Ramos (cell line): ENCODE data around the gene AMPD3.

Experiments
- in situ Hi-C: fragments of 300-500 bp; cut with MboI; formaldehyde crosslinking; loops from one replicate; pipeline ENCODE4 v1.14.3; 2022; ENCODE audit warnings: low sequenced_read_pairs; ENCODE audit not compliant: unreplicated experiment

Gene AMPD3

DNA sequence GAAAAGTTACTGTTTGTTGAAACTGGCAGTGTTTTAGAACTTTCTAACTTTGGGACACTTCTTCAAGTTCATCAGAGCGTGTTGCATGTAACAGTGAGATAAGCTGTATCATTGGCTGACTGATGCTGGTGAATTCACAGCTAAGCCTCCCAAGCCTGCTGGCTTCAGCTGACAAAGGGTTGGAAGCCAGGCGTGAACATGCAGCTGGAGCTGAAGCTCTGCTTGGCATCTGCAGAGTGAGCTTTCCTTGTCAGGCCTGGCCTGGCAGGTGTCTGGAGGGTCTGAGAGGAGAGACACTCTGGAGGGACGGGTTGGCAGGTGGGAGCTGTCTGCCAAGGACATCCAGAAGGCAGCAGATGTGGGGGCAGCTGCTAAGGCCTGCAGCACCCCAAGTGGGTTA is 1.5 kb downstream of the AMPD3 start:
- in situ Hi-C loops, result loop anchor here (25.0 kb wide), 2 partner anchors 844 to 1769 kb away; partner anchors contain the start of genes RPL27A and TRIM66

DNA sequence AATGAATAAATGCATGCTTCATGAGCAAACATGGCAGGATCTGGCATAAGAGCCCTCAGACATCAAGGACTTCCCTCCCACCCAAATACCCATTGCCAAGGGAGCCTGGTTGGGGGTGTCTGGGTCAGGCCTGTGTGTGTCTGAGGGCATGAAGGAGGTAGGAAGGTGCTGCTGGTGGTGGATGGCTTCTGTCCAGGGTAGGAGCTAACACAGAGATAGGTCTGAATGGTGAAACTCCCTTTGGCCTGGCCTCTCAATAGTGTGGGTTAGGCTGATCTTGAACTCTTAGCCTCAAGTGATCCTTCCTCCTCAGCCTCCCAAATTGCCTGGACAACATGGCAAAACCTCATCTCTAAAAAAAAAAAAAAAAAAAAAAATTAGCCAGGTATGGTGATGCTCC is 2.8 kb downstream of the AMPD3 start:
- in situ Hi-C loops, result loop anchor here (25.0 kb wide), 2 partner anchors 846 to 1771 kb away; partner anchors contain the start of genes RPL27A and TRIM66

DNA sequence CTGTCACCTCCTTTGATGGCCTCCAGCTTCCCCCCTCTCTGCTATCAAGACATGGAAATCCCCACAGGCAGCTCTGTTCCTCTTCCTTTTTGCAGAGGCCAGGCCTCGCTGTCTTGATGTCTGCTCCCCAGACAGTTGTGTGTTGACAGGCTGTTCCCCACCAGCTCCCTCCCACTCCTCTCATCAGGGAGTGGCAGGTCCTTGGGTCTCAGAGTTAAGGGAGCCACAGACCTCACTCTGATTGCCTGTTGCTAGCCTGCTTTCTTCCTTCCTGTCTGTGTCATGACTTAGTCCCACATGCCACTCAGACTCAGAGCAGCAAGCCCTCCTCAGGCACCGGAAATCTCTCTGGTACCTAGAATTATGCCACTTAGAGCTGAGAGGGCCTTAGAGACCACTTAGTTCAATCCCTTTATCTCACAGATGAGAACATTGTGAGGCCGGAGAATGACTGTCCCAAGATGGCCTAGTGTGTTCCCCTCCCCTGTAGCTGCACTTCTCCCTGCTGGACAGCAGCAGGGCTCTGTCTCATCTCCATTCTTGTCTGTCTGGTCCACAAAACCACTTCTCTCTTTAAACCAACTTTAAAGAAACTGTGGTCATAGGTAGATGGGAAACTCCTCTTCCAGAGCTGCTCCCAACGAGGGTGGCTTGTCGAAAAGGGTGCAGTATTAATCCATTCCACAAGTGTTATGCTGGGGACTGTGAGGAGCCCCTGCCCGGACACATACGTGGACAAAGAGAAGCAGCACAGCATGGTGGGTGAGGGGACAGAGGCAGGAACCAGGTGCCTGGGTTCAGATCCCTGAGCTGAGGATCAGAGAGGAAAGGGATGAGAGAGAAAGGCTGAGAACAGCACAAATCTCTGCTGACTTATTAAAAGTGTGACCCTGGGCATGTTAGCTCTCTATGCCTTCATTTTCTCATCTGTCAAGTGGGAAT is 4.2 kb downstream of the AMPD3 start:
- in situ Hi-C loops, result loop anchor here (25.0 kb wide), 2 partner anchors 847 to 1772 kb away; partner anchors contain the start of genes RPL27A and TRIM66

DNA sequence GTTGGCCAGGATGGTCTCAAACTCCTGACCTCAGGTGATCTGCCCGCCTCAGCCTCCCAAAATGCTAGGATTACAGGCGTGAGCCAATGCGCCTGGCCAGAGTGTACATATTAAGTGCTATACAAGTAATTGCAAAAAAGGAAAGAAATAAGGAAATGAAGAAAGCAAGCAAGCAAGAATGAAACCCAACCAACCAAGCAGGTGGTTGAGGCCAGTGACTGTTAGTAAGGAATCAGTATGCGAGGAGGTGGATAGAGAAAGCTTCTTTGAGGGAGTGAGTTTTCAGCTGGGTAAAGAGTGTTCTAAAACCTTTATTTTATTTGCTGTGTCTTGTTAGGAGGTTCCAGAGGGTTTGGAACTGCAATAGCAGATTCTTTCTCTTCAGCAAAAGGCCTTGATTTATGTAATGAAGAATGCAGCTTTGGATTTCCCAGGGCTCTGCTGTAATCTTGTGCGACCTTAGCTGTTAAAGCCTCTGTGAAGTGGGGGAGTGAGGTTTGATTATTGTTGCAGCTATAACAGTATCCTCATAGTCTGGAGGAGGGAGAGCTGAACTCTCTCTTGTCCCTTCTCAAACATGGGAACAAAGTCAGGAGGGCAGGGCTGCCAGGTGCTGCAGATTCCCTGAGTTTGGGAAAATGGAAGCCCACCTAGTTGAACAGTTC is 5.7 kb downstream of the AMPD3 start:
- in situ Hi-C loops, result loop anchor here (25.0 kb wide), 2 partner anchors 848 to 1773 kb away; partner anchors contain the start of genes RPL27A and TRIM66

DNA sequence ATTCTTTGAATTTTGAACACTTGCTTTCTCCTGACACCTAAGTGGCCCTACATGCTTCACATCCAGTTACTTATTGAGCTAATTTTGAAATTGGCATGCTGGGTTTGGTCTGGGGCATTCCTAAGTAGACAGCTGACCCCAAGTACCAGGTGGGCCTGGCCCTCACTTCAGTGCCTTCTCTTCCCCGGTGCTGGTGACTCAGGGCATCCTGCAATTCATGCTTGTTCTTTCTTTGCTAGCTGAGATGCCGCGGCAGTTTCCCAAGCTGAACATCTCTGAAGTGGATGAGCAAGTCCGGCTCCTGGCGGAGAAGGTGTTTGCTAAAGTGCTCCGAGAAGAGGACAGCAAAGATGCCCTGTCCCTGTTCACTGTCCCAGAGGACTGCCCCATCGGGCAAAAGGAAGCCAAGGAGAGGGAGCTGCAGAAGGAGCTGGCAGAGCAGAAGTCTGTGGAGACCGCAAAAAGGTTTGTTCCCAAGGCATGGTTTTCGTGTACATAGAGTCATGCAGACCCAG is 6.3 kb downstream of the AMPD3 start:
- in situ Hi-C loops, result loop anchor here (25.0 kb wide), 2 partner anchors 849 to 1774 kb away; partner anchors contain the start of genes RPL27A and TRIM66

DNA sequence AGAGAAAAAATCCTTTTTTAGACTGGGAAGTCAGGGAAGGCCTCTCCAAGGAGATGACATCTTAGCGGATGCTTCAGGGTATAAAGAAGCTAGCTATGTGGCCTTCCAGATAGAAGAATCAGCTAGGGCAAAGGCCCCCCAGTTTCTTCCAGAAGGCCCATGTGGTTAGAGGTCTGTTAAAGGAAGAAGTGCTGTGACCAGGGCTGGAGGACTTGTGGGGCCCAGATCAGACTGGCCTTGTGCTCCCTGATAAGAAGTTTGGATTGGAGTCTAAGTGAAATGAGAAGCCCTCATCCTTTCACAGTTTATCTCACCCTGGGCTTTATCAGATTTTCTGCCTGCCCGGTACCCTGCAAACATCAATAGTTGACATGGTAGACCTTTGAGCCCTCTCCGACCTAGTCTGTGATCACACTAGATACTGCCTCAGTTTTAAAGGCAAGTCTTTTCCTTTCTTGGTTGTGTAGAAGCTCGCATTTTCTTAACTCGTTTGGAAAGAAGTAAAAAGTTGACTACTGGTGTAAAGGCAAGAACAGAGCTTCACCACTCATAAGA is 7.8 kb downstream of the AMPD3 start:
- in situ Hi-C loops, result loop anchor here (25.0 kb wide), 2 partner anchors 851 to 1776 kb away; partner anchors contain the start of genes RPL27A and TRIM66

DNA sequence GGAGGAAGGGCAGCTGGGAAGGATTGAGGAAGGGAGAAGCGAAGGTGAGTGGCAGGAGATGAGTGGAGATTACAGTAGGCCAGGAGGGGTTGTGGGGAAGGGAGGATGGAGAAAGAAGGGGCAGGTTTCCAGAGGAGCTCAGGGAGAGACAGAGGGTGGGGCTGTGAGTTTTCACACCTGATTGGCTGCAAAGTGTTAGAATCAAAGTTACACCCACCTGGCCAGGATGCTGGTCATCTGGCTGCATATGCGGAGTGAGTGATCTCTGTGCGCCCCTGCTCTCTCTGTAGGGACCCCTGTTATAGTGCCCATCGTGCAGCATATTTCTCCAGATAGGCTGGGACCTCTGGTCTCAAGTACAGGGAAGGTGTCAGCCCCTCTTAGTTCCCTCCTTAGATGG is 18.3 kb downstream of the AMPD3 start:
- in situ Hi-C loops, result loop anchor here (25.0 kb wide), 2 partner anchors 861 to 1786 kb away; partner anchors contain the start of genes RPL27A and TRIM66

DNA sequence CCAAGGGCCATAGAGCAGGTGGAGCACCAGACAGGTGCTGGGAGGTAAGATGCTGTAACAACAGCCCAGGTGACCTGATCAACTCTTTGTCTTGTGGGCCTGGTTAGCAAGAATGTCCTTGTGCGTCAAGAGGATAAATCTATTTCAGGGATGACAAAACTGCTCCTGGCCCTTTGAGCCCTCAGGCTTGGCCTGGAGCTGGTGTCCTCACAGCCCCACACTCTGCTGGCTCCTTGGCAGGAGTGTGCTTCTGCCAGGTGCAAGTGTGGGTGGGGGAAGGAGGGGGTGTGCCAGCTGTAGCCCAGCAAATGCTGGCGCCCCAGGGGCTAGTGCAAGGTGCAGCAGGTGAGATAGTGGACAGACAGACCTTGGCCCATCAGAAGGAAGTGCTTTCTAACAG is 19.5 kb downstream of the AMPD3 start:
- in situ Hi-C loops, result loop anchor here (25.0 kb wide), 2 partner anchors 862 to 1787 kb away; partner anchors contain the start of genes RPL27A and TRIM66

DNA sequence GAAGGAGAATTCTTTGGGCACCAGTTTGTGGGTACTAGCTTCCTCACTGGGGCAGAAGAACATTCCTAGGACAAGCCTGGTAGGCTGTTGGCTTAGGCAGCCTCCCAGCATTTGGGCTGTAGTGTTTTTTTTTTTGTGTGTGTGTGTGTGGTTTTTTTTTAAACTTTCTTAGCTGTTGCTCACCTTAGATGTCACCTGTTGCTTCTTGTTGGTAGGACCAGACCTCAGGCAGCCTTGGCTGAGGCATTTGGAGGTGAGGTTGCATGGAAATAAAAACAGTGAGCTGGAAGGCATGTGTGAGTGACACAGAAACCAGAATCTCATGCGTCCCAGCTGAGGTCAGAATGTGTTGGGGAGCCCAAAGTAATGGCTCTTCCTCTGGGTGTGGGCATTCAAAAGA is 21.3 kb downstream of the AMPD3 start:
- in situ Hi-C loops, result no loop called here

DNA sequence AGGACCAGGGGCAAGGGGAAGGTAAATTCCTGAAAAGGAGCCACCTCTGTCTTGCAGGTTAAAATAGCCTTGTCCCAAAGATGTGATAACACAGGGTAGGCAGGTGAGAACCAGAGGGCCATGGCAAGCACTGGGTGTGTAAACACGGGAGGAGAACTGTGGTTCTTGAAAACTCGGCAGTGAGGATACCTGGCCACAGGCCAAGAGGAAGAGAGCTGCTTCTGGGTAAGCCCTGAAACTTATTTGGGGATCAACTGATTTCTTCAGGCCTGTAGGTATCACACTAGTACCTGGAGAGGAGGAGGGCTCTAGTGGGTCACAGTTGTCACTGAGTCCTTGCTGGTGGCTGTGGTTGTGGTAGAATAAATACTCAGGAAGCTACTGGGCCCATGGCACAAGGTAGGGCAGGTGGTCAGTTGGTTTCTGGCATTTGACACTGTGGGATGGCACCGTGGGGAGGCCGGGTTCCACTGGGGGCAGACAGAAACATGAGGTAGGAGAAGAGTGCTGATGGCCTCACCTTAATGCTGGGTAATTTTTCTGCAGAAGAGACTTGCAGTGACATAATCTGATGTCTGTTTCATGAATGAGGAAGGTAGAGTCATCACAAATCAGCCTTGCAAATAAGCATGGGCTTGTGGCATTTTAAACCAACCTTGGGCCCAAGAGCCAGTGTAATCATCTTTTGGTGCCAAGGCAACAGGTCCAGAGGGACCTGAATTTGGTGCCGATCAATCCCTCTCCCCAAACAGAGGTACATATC is 22.0 kb downstream of the AMPD3 start:
- in situ Hi-C loops, result no loop called here

DNA sequence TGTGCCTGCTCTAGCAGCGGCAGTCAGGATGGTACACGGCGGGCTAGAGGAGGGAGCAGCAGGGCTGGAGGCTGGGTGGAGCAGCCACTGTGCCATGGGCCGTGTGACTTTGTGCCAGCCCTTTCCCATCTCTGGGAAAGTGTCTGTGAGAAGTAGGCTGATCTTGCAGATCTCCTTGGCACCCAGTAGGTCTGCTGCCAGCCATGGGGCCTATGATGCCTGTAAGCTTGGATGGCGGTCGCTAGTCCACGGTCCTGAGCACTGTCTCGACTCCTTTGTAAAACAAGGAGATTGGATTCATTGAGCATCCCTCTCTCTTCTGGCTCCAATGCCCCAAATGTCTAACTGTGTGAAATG is 22.6 kb downstream of the AMPD3 start:
- in situ Hi-C loops, result no loop called here

DNA sequence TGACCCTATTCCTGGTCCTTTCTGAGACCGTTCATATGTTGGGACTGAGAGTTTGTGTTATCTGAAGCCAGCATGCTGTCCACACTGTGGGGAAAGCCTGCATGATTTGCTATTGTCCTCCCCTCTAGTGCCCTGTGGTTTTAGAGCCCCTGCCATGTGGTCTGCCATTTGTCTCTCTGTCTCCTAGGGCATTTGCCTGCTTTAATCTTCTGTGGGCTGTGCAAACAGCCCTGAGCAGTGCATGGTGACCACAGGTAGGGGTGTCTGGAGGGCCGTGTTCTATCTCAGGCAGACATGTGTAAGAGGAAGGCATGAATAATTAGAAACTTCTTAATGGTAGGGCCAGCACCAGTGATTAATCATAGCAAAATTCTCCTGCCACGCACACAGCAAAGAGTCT is 23.0 kb downstream of the AMPD3 start:
- in situ Hi-C loops, result no loop called here

DNA sequence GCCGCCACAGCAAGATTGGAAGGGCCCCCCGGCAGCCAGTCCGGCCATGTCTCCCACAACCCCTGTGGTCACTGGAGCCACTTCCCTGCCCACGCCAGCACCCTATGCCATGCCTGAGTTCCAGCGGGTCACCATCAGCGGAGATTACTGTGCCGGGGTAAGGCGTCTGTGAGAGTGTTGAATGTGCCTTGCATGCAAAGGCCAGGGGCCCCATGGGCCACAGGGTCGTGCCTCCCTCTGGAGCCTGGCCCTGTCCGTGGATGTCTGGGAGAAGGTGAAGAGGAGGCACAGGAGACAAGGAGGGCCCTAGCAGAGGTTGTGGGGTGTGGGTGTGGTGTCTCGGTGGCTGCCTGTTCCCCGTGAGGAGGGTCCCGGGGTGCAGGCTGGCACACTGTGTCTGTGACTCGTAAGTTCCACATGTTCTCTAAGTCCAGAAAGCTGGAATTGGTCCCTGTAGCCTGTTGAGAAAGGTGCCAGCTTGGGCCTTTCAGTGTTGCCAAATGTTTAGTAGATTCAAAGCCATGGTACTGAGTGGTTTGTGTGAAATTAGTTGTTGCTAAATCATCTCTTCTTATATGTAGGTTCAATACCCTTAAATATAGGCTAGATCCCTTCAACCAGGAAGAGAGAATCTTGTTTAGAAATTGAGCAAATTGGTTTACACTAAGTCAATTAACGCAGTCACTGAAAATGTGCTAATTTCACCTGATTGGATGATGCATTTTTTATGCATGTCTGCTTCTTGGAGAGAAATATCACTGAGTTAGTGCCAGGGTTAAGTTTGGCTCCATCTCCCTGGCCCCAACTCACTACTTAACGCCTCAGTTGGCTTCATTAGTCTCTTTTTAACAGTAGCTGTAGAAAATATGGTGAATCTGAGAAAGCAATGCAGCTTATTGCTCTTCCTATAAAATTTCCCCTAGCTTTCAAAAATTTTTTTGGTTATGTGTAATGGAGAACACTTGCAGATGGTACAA is 23.8 kb downstream of the AMPD3 start:
- in situ Hi-C loops, result no loop called here

DNA sequence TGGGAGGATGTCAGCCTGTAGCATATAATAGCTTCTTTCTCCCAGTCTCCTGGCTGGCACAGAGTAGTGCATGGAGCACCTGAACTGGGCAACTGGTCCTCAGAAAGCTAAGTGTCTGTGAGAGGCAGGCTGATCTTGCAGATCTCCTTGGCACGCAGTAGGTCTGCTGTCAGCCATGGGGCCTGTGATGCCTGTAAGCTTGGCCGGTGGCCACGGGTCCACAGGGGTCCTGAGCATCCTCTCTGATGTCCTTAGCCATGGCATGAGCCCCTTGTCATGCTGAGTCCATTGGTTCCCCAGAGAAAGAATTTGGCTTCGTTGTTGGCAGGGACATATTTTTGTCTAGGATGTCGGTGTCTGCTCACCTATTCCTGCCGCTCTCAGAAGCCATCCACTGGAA is 25.0 kb downstream of the AMPD3 start:
- in situ Hi-C loops, result no loop called here

DNA sequence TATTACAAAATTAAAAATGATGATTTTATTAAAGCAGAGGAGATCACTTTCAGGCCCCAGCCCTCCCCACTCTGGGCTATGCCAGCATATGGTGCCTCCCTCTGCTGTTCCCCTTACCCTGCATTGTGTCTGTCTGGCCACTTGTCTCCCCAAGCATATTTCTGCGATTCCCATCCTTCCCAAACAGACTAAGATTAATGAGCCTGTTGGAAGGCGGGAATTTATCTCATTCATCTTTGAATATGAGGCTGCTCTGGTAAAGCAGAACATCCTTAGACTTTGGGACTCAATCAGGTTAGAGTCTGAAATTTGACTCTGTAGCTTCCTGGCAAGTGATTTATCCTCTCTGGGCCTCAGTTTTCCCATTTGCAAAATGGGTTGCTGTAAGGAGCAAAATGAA is 25.7 kb downstream of the AMPD3 start:
- in situ Hi-C loops, result no loop called here

DNA sequence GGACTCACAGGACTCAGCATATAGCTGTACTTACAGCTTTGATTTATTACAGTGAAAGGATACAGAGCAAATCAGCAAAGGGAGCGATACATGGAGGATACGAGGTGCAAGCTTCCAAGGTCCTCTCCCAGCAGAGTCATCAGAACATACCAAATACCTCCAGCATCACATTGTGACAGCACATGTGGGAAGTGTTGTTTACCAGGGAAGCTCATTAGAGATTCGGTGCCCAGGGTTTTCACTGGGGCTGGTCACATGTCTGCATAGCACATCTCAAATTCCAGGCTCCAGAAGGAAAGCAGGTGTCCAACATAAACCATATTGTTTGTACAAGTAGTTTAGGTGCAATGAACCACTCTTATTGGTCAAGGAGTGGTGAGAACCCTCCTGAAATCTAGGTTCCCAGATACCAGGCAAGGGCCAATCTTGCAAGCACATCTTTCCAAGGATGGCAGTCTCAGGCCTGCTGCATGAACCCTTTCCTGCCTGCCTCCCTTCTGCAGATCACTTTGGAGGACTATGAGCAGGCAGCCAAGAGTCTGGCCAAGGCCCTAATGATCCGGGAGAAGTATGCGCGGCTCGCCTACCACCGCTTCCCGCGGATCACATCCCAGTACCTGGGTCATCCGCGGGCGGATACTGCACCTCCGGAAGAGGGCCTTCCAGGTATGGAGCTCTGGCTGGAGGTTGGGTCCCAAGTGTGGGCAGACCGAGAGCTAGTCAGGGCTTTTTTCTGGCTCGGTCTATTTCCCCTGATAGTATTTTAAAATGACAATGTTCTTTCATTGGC is 26.7 kb downstream of the AMPD3 start:
- in situ Hi-C loops, result no loop called here

DNA sequence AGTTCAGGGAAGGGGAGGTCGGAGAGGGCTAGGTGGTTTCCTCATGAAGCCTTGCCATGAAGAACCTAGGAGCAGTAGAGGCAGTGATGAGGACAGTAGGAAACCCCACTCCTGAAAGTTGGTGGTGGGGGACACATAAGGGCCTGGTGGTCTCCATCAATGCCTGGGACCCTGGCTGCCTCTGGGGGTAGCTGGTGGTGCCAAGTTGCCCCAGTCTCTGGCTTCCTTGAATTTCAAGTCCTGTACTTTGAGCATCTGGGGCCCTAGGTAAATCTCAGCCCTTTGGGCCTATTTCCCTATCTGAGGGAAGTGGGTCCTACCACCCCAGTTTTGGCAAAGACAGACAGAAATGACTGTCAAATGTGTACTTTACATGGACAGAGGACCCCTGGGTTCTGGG is 28.1 kb downstream of the AMPD3 start:
- in situ Hi-C loops, result no loop called here

DNA sequence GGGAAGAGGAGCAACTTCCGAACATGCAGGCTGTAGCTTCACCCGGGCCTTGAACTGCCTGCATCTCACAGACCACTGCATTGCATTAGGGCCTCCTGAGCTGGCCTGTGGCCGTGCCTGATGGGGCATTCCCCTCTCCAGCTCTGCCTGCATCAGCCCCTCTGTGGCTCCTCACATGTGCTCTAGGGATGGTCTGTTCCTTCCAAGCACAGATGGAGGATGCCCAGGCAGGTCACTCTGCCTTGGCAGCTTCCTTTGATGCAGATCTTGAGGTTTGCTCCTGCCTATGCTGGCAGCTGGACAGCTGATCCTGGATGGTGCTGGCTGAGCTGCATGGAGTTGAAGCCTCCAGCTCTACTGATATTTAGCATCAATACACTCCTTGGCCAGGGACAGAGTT is 28.5 kb downstream of the AMPD3 start:
- in situ Hi-C loops, result no loop called here
